ENCODE results near the gene MOSMO.

DNA sequence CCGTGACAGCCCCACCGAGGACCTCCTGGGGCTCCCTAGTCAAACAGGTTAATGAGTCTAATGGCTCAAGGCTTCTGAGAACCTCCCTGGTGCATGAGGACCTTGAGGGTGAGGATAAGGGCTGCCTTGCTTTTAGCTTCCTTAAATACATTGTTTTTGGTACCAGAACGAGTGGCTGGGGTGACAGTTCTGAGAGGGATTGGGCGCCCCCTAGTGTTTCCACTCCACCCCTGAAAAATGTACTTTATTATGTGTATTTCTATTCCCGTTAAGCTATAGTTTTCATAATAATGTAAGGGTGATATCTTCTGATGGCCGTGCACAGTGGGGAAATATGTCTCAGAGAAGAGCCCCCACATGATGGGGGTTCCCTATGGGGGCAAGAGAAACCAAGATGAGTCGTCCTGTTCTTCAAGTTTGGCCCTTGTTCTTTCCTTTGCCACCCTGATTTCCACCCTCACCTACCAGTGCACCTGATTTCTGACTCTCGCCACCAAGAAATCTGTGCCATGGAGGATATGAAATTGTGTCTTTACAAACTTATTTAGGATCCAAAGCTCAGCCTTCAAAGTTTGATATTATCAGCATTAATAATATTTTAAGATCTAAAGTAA lies 69.9 kb downstream of the MOSMO start:
- TF ChIP-seq POLR2A (IDR thresholded peaks at IDR 0.05; ENCODE audit: low read depth, low read length) (no peak), TAF1 (IDR thresholded peaks at IDR 0.05; ENCODE audit: borderline replicate concordance, low read depth, low read length) (no peak)
